PC-9 (cell line): ENCODE data around the gene PHF19.

Experiments used
- CTCF ChIP-seq: fragments of 200-600 bp; sonication (generic); conservative IDR thresholded peaks from 2 replicates; pipeline ENCODE4 v1.6.1; 2017; ENCODE audit warnings: mixed run types, antibody characterized with exemption, mild to moderate bottlenecking, moderate library complexity
- EZH2 ChIP-seq: fragments of 200-600 bp; sonication (generic); IDR thresholded peaks from 2 replicates; pipeline ENCODE4 v1.8.0; 2017; ENCODE audit warnings: antibody characterized with exemption, low read depth

GRCh38 chr9:120904061-120904977, 27.3 kb upstream of the PHF19 start:
- TF ChIP-seq EZH2 (no peak), CTCF (no peak)
